Nephron (organoid): ENCODE measurements around the gene EDN2.

ENCODE experiments used
- H3K27ac Mint-ChIP-seq, 3 experiments: 2 replicates each; pipeline ENCODE4 v1.8.0; 2020; ENCODE audit warnings: mixed read lengths in 3 of 3, mild to moderate bottlenecking in 2 of 3, moderate library complexity in 1 of 3
- H3K27me3 Mint-ChIP-seq: 2 replicates; pipeline ENCODE4 v1.8.0; 2021; ENCODE audit warnings: low read depth, mild to moderate bottlenecking, moderate library complexity, mixed read lengths
- H3K36me3 Mint-ChIP-seq: 2 replicates; pipeline ENCODE4 v1.8.0; 2020; ENCODE audit warnings: low read depth, mixed read lengths
- H3K4me1 Mint-ChIP-seq: 2 replicates; pipeline ENCODE4 v1.8.0; 2020; ENCODE audit warnings: mixed read lengths
- H3K4me3 Mint-ChIP-seq, 3 experiments: 2 replicates each; pipeline ENCODE4 v1.8.0; 2020; ENCODE audit warnings: mild to moderate bottlenecking in 3 of 3, mixed read lengths in 3 of 3, moderate library complexity in 2 of 3
- H3K9me3 Mint-ChIP-seq: 2 replicates; pipeline ENCODE4 v1.8.0; 2020; ENCODE audit warnings: mixed read lengths
- TF ChIP-seq, protein P1 (sequence below), 3 experiments: fragments of 200-600 bp; sonication (generic); IDR thresholded peaks; one replicate each; pipeline ENCODE4 v1.5.0; 2021; ENCODE audit warnings: antibody characterized with exemption in 3 of 3; ENCODE audit not compliant: unreplicated experiment in 3 of 3

The EDN2 gene

DNA sequence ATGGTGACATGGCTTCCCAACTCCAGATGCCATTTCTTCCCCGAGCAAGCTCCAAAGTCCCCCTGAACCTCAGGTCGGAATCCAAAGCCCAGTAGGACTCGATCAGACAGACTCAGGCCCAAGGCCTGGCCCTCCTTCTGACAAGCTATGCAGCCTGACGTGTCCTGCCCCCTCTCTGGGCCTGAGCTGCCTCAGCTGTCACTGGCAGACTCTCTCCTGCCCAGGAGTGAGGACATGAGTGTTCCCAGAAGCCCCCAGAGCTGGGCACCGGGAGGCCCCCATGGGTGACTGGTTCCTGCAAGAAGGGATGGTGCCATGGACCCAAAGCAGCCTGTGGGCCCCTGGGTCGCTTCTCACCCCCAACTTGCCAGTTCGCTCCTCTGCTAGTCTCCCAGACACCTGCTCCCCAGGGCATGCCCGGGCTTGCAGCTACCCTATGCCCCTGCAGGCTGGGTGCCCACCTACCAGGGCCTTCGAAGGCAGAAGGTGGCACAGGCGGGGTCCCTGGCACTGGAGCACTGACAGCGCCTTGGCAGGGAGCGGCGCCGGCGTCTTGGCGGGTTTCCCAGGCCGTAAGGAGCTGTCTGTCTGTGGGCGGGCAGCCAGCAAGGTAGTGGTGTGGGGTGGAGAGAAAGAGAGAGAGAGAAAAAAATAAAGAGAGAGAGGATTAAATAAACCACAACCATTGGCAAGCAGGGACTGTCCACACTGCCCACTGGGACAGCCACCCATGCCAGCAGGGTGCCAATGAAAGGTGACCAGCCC, 2.3 kb downstream of the EDN2 start:
- Mint-ChIP-seq H3K36me3 (no peaks in the 10 kb centered on the region), H3K9me3 (no peaks in the 10 kb centered on the region), H3K4me3 (no peak overlapping the region), H3K27ac (peak overlapping the region in 2 of 3 experiments; percentile 60 to 87), H3K4me1 (peaks cover 70% of the 10 kb centered on the region), H3K27me3 (peaks cover 17% of the 10 kb centered on the region)
- TF ChIP-seq, protein P1, sequence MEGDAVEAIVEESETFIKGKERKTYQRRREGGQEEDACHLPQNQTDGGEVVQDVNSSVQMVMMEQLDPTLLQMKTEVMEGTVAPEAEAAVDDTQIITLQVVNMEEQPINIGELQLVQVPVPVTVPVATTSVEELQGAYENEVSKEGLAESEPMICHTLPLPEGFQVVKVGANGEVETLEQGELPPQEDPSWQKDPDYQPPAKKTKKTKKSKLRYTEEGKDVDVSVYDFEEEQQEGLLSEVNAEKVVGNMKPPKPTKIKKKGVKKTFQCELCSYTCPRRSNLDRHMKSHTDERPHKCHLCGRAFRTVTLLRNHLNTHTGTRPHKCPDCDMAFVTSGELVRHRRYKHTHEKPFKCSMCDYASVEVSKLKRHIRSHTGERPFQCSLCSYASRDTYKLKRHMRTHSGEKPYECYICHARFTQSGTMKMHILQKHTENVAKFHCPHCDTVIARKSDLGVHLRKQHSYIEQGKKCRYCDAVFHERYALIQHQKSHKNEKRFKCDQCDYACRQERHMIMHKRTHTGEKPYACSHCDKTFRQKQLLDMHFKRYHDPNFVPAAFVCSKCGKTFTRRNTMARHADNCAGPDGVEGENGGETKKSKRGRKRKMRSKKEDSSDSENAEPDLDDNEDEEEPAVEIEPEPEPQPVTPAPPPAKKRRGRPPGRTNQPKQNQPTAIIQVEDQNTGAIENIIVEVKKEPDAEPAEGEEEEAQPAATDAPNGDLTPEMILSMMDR (IDR thresholded peaks at IDR 0.05; ENCODE audit: unreplicated experiment in 3 of 3): no peak

DNA sequence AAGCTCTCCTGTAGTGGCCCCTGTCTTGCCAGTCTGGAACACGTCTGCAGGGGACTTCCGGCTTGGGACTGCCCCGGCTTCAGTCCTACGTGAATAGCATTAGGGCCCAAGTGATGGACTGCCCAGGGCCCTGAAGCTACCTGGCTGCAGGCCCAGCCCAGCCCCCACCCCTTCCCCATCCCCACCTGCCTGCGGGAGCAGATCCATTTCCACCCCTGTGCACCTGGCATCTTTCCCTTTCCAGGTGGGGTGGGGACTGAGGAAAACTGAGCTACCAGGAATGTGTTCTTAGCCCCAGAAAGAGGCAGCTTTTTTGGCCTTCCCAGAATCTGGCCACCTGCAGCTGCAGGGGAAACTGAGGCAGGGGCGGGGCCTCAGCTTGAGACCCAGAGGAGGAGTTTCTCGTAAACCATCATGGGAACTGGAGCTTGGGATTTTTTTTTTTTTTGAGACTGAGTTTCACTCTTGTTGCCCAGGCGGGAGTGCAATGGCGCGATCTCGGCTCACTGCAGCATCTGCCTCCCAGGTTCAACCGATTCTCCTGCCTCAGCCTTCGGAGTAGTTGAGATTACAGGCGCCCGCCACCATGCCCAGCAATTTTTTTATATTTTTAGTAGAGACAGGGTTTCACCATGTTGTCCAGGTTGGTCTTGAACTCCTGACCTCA, 3.2 kb downstream of the EDN2 start:
- Mint-ChIP-seq H3K9me3 (no peaks in the 10 kb centered on the region), H3K4me3 (no peak overlapping the region), H3K27me3 (peaks cover 17% of the 10 kb centered on the region), H3K27ac (peak overlapping the region in 1 of 3 experiments; percentile 60), H3K36me3 (no peaks in the 10 kb centered on the region), H3K4me1 (peaks cover 70% of the 10 kb centered on the region)
- TF ChIP-seq, protein P1 (IDR thresholded peaks at IDR 0.05; ENCODE audit: unreplicated experiment in 3 of 3): no peak

DNA sequence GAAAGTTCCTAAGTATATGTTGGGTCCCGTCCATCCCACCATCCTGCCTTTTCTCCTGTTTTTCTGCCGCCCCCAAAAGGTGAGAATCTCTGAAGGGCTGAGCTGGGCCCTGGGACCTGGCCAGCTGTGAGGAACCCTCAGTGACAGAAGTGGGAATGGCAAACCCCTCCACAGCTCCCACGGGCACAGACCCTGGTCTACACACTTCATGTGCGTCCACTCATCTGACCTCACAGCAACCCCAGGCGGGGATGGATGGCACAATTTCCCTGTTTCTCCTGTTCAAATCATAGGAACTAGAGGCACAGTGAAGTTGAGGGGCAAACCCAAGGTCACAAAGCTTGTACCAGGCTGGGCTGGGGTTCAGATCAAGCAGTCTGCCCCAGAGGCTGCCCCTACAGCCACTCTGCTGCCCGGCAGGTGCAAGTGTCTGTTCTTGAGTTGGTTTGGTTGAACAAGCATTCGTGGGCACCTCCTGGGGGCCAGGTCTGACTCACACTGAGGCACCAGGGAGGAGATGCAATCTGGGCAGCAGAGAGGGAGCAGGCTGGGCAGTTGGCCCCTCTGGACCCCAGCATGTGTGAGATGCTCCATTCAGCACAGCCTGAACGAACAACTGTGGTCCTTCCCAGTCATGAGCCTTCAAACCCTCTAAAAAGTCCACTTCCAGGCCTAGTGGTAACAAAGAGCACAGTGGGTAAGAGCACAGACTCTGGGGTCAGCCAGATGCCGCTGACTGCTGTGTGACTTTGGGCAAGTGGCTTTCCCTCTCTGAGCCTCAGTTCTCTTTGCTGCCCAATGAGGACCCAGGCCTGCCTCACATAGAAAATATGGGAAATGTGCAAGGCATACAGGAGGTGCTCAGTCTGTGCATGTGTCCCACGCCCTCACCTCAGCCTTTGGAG, 4.0 kb downstream of the EDN2 start:
- H3K27me3 Mint-ChIP-seq: peaks cover 17% of the 10 kb centered on the region
- no peaks in the 10 kb centered on the region for H3K36me3 Mint-ChIP-seq
- TF ChIP-seq, protein P1 (IDR thresholded peaks at IDR 0.05; ENCODE audit: unreplicated experiment in 3 of 3): no peak
- no peaks in the 10 kb centered on the region for H3K9me3 Mint-ChIP-seq
- peaks cover 72% of the 10 kb centered on the region for H3K4me1 Mint-ChIP-seq
- peak overlapping the region in 2 of 3 experiments; percentile 52 to 95 for H3K27ac Mint-ChIP-seq
- no peak overlapping the region for H3K4me3 Mint-ChIP-seq

DNA sequence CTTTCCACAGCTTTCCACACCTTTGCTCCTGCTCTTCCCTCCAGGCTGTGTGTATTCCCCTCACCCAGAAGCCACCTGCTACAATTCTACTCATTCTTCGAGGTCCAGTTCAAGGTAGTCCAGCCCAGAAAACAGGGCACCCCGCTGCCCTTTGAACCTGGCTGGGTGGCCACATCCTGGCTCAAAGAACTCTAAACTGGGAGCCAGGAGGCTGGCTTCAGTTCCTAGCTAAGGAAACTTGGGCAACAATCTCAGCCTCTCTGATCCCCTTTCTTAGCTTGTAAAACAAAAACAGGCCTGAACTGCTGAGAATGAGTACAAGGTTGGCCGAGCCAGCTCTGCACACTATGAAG, 4.7 kb downstream of the EDN2 start:
- Mint-ChIP-seq H3K27ac (peak overlapping the region in 2 of 3 experiments; percentile 52 to 95), H3K4me1 (peaks cover 79% of the 10 kb centered on the region), H3K36me3 (no peaks in the 10 kb centered on the region), H3K27me3 (peaks cover 17% of the 10 kb centered on the region), H3K4me3 (no peak overlapping the region), H3K9me3 (no peaks in the 10 kb centered on the region)
- TF ChIP-seq, protein P1 (IDR thresholded peaks at IDR 0.05; ENCODE audit: unreplicated experiment in 3 of 3): no peak

DNA sequence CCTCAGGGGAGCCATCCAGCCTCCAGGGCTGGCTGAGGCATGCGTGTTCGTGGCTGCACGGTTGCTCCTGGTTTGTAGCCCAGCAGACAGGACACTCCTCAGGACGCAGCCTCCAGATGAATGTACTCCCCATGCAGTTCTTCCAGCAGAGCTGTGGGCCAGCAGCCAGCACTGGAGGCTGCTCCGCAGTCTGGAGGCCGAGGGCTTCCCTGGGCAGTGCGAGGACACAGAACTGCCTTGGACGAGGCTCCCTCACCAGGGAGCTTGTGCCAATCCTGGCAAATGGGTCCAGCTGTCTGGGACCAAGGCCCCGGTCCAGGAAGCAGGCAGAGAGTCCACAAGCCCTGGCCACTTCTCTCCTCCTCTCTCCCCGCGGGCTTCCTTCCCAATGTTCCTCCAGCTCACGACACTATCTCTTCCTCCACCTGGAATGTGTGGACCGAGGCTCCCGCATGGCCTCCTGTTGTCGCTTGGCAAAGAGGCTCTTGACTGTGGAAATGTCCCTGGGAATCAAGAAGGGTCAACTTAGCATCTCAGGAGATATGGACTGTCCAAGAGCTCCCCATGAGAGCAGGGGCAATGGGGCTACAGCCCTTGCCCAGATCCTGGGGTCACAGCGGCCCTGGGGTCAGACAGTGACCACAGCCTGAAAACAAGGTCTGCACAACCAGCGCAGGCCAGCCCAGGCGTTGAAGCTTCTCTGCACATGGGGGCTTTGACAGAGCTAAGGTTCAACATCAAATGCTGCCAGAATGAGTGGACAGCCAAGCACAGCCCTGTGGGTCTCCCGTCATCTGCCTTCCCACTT, 5.3 kb downstream of the EDN2 start:
- peaks cover 82% of the 10 kb centered on the region for H3K4me1 Mint-ChIP-seq
- peaks cover 17% of the 10 kb centered on the region for H3K27me3 Mint-ChIP-seq
- no peaks in the 10 kb centered on the region for H3K36me3 Mint-ChIP-seq
- peak overlapping the region; percentile 48 to 95 (median 75) for H3K27ac Mint-ChIP-seq
- no peak overlapping the region for H3K4me3 Mint-ChIP-seq
- H3K9me3 Mint-ChIP-seq: no peaks in the 10 kb centered on the region
- TF ChIP-seq, protein P1 (IDR thresholded peaks at IDR 0.05; ENCODE audit: unreplicated experiment in 3 of 3): no peak
